Karpas-422 (cell line): ENCODE results near the gene EIF6. TPM values are rescaled to one million over a fixed set of nuclear protein-coding genes. Genes with fewer than 3 reads are reported as not detected.

Experiments used
- DNase-seq: peaks from one replicate; pipeline ENCODE4 v3.0.0-alpha.2; 2015
- H2AFZ ChIP-seq: fragments of 200-600 bp; sonication (generic); 2 replicates; pipeline ENCODE4 v1.6.1; 2014; ENCODE audit warnings: antibody characterized with exemption, low read length, mixed read lengths
- H3K27ac ChIP-seq: fragments of 200-600 bp; sonication (generic); 2 replicates; pipeline ENCODE4 v1.5.1; 2014; ENCODE audit warnings: mild to moderate bottlenecking, low read length, moderate library complexity
- H3K27me3 ChIP-seq: fragments of 200-600 bp; sonication (generic); 2 replicates; pipeline ENCODE4 v1.6.1; 2014; ENCODE audit warnings: low read length, mixed read lengths
- H3K36me3 ChIP-seq: fragments of 200-600 bp; sonication (generic); 2 replicates; pipeline ENCODE4 v1.6.1; 2014; ENCODE audit warnings: low read length, mixed read lengths; ENCODE audit not compliant: insufficient read depth
- H3K4me1 ChIP-seq: fragments of 200-600 bp; sonication (generic); 2 replicates; pipeline ENCODE4 v1.6.1; 2014; ENCODE audit warnings: mild to moderate bottlenecking, low read length, mixed read lengths
- H3K4me2 ChIP-seq: fragments of 200-600 bp; sonication (generic); 2 replicates; pipeline ENCODE4 v1.6.1; 2014; ENCODE audit warnings: low read length, low read depth, mild to moderate bottlenecking; ENCODE audit not compliant: poor library complexity, severe bottlenecking
- H3K4me3 ChIP-seq: fragments of 200-600 bp; sonication (generic); 2 replicates; pipeline ENCODE4 v1.5.1; 2014; ENCODE audit warnings: mild to moderate bottlenecking, antibody characterized with exemption, low read length, mixed read lengths
- H3K79me2 ChIP-seq: fragments of 200-600 bp; sonication (generic); 2 replicates; pipeline ENCODE4 v1.6.1; 2014; ENCODE audit warnings: mild to moderate bottlenecking, low read length, mixed read lengths
- H3K9ac ChIP-seq: fragments of 200-600 bp; sonication (generic); 2 replicates; pipeline ENCODE4 v1.6.0; 2014; ENCODE audit warnings: low read length
- H3K9me2 ChIP-seq: fragments of 200-600 bp; sonication (generic), shearing (Covaris generic); replicated peaks from 2 replicates; pipeline ENCODE4 v1.6.0; 2014; ENCODE audit warnings: mild to moderate bottlenecking, low read length, moderate library complexity; ENCODE audit not compliant: insufficient read depth
- H3K9me3 ChIP-seq: fragments of 300-700, 200-600 bp; sonication (generic); 2 replicates; pipeline ENCODE4 v1.6.1; 2014; ENCODE audit warnings: low read length, mixed read lengths
- H4K20me1 ChIP-seq: fragments of 200-600 bp; sonication (generic); 2 replicates; pipeline ENCODE4 v1.6.1; 2014; ENCODE audit warnings: mild to moderate bottlenecking, antibody characterized with exemption, low read length, low read depth; ENCODE audit not compliant: insufficient read depth
- total RNA-seq: library from RNA; depleted of rRNA; stranded (reverse); fragments of >200 nt; shearing (Covaris generic); gene quantifications from 2 replicates; pipeline ENCODE4 v1.2.3, GENCODE V29; 2014; ENCODE audit warnings: low replicate concordance

EIF6 gene
- total RNA-seq, 1 experiment from 2014 or later = 150 TPM

DNA sequence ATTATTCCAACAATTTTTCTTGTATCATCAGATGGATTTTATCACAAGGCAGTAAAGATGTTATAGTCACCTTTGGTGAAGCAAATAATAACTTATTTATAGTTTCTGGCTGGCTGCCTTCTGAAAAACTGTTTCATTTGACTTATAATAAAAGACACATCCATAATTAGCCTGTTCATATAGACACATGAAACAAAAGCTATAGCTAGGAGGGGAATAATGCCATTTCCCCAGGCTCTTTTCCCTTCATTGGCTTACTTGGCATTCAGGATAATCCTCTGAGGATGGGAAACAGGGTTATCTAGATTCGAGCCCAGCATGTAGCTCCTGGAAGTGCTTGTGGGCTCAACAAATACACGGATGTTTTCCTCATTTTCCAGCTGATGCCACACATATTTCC, 40.6 kb downstream of the EIF6 start:
- H3K27me3 ChIP-seq = no peaks in the 10 kb centered on the region
- no peak overlapping the region for H2AFZ ChIP-seq
- H3K36me3 ChIP-seq = no peaks in the 10 kb centered on the region
- DNase-seq = no peak
- no peaks in the 10 kb centered on the region for H3K79me2 ChIP-seq
- H3K9ac ChIP-seq = no peak overlapping the region
- no peaks in the 10 kb centered on the region for H3K9me3 ChIP-seq
- H4K20me1 ChIP-seq = no peaks in the 10 kb centered on the region
- H3K9me2 ChIP-seq = no peaks in the 10 kb centered on the region
- H3K4me2 ChIP-seq = no peak overlapping the region
- H3K4me1 ChIP-seq = no peaks in the 10 kb centered on the region
- H3K4me3 ChIP-seq = no peak overlapping the region
- H3K27ac ChIP-seq = no peak overlapping the region

GRCh38 chr20:35243317-35243716, 41.3 kb downstream of the EIF6 start:
- no peaks in the 10 kb centered on the region for H4K20me1 ChIP-seq
- no peak overlapping the region for H3K9ac ChIP-seq
- no peaks in the 10 kb centered on the region for H3K79me2 ChIP-seq
- no peaks in the 10 kb centered on the region for H3K27me3 ChIP-seq
- no peak overlapping the region for H3K4me3 ChIP-seq
- no peak overlapping the region for H3K27ac ChIP-seq
- H2AFZ ChIP-seq = no peak overlapping the region
- no peak for DNase-seq
- H3K4me1 ChIP-seq = no peaks in the 10 kb centered on the region
- H3K4me2 ChIP-seq = no peak overlapping the region
- no peaks in the 10 kb centered on the region for H3K9me3 ChIP-seq
- no peaks in the 10 kb centered on the region for H3K36me3 ChIP-seq
- no peaks in the 10 kb centered on the region for H3K9me2 ChIP-seq

GRCh38 chr20:35240811-35241293, 43.7 kb downstream of the EIF6 start:
- no peak overlapping the region for H3K27ac ChIP-seq
- no peak overlapping the region for H3K9ac ChIP-seq
- H3K4me3 ChIP-seq = no peak overlapping the region

DNA sequence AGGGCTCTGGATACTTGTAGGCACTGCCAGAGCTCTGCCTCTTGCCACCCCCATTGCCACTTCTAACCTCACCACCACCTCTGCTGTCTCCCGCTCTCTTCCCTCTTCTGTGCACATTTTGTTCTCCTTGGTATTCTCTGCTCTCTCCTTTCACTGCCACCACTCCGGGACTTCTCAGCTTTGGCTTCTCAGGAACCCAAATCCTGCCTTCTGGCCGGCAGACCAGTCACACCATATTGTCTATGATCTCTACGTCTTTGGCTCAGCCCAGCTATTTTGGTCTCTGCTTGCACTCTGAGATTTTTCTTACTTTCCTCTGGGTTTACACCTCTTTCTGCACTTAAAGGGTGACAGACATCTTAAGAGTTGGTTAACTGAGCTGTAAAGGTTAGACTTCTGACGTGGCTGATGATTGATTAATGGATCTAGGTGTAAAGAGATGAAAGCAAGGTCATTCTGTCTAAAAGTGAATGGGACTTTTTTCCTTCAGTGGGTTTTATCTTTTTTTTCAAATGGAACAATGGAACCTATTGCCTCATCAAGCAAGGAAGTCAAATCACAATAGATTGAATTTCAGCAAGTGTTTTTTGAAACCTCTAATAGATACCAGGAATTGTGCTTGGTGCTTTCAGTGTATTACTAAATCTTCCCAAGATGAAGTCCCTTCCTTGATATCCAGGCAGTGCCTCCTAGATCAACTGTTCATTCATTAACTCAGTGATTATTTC, 44.3 kb downstream of the EIF6 start:
- Histone ChIP-seq H2AFZ (no peak overlapping the region), H3K27me3 (no peaks in the 10 kb centered on the region), H3K4me2 (no peak overlapping the region), H3K9ac (no peak overlapping the region), H3K9me2 (no peaks in the 10 kb centered on the region), H4K20me1 (no peaks in the 10 kb centered on the region), H3K9me3 (no peaks in the 10 kb centered on the region), H3K4me3 (no peak overlapping the region), H3K4me1 (no peaks in the 10 kb centered on the region), H3K79me2 (no peaks in the 10 kb centered on the region), H3K36me3 (no peaks in the 10 kb centered on the region), H3K27ac (no peak overlapping the region)
- no peak for DNase-seq

More at GRCh38 chr20:35240811-35241293, 43.7 kb downstream of the EIF6 start:
- no peak for DNase-seq
- Histone ChIP-seq H3K4me1 (no peaks in the 10 kb centered on the region), H2AFZ (no peak overlapping the region), H3K36me3 (no peaks in the 10 kb centered on the region), H3K79me2 (no peaks in the 10 kb centered on the region), H4K20me1 (no peaks in the 10 kb centered on the region), H3K9me3 (no peaks in the 10 kb centered on the region), H3K4me2 (no peak overlapping the region), H3K27me3 (no peaks in the 10 kb centered on the region), H3K9me2 (no peaks in the 10 kb centered on the region)

DNA sequence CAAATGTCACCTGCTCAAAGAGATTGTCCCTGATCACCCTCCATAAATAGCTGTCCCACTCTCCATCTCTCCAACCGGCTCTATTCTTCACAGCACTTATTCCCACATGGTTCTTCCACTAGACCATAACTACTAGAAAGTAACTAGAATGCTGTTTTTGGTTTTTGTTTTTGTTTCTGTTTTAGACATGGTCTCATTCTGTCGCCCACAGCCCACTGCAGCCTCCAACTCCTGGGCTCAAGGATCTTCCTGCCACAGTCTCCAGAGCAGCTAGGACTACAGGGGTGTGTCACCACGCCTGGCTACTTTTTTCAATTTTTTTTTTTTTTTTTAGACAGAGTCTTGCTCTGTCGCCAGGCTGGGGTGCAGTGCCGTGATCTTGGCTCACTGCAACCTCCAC, 45.8 kb downstream of the EIF6 start:
- no peak overlapping the region for H3K9ac ChIP-seq
- DNase-seq = no peak
- no peaks in the 10 kb centered on the region for H3K79me2 ChIP-seq
- H4K20me1 ChIP-seq = no peaks in the 10 kb centered on the region
- no peak overlapping the region for H2AFZ ChIP-seq
- no peaks in the 10 kb centered on the region for H3K36me3 ChIP-seq
- H3K9me2 ChIP-seq = no peaks in the 10 kb centered on the region
- H3K27me3 ChIP-seq = no peaks in the 10 kb centered on the region
- no peaks in the 10 kb centered on the region for H3K4me1 ChIP-seq
- H3K27ac ChIP-seq = no peak overlapping the region
- H3K4me3 ChIP-seq = no peak overlapping the region
- H3K4me2 ChIP-seq = no peak overlapping the region
- no peaks in the 10 kb centered on the region for H3K9me3 ChIP-seq

- H3K9ac ChIP-seq = no peak overlapping the region
- H3K27ac ChIP-seq = no peak overlapping the region
- H3K4me1 ChIP-seq = no peaks in the 10 kb centered on the region
- H3K27me3 ChIP-seq = no peaks in the 10 kb centered on the region
- H2AFZ ChIP-seq = no peak overlapping the region
- DNase-seq = no peak
- H3K9me3 ChIP-seq = no peaks in the 10 kb centered on the region
- H3K9me2 ChIP-seq = no peaks in the 10 kb centered on the region
- H3K79me2 ChIP-seq = no peaks in the 10 kb centered on the region
- no peak overlapping the region for H3K4me2 ChIP-seq
- H4K20me1 ChIP-seq = no peaks in the 10 kb centered on the region
- H3K4me3 ChIP-seq = no peak overlapping the region
- no peaks in the 10 kb centered on the region for H3K36me3 ChIP-seq
Measured at GRCh38 chr20:35238170-35238569, 46.4 kb downstream of the EIF6 start.

GRCh38 chr20:35237486-35237885, 47.1 kb downstream of the EIF6 start:
- Histone ChIP-seq H2AFZ (no peak overlapping the region), H3K27me3 (no peaks in the 10 kb centered on the region), H3K9me2 (no peaks in the 10 kb centered on the region), H3K79me2 (no peaks in the 10 kb centered on the region), H3K36me3 (no peaks in the 10 kb centered on the region), H3K27ac (no peak overlapping the region), H3K4me1 (no peaks in the 10 kb centered on the region), H3K4me3 (no peak overlapping the region), H3K9ac (no peak overlapping the region), H4K20me1 (no peaks in the 10 kb centered on the region), H3K4me2 (no peak overlapping the region), H3K9me3 (no peaks in the 10 kb centered on the region)
- no peak for DNase-seq

GRCh38 chr20:35235881-35236280, 48.7 kb downstream of the EIF6 start:
- no peak for DNase-seq
- Histone ChIP-seq H3K9ac (no peak overlapping the region), H3K9me2 (no peaks in the 10 kb centered on the region), H3K4me3 (no peak overlapping the region), H3K36me3 (no peaks in the 10 kb centered on the region), H3K27ac (no peak overlapping the region), H2AFZ (no peak overlapping the region), H3K27me3 (no peaks in the 10 kb centered on the region), H3K9me3 (no peaks in the 10 kb centered on the region), H4K20me1 (no peaks in the 10 kb centered on the region), H3K4me2 (no peak overlapping the region), H3K79me2 (no peaks in the 10 kb centered on the region), H3K4me1 (no peaks in the 10 kb centered on the region)
